DND-41 (cell line): ENCODE data around the gene VANGL1.

ENCODE experiments used
- CTCF ChIP-seq: IDR thresholded peaks from 2 replicates; pipeline ENCODE4 v1.5.1; 2012; ENCODE audit warnings: borderline replicate concordance, low read length, moderate library complexity, mild to moderate bottlenecking; ENCODE audit not compliant: poor library complexity, severe bottlenecking; ENCODE audit errors: extremely low read depth
- EZH2 ChIP-seq: IDR thresholded peaks from 3 replicates; pipeline ENCODE4 v1.6.1; 2012; ENCODE audit warnings: borderline replicate concordance, low read depth, mild to moderate bottlenecking, moderate library complexity, low read length, inconsistent platforms; ENCODE audit not compliant: severe bottlenecking

DNA sequence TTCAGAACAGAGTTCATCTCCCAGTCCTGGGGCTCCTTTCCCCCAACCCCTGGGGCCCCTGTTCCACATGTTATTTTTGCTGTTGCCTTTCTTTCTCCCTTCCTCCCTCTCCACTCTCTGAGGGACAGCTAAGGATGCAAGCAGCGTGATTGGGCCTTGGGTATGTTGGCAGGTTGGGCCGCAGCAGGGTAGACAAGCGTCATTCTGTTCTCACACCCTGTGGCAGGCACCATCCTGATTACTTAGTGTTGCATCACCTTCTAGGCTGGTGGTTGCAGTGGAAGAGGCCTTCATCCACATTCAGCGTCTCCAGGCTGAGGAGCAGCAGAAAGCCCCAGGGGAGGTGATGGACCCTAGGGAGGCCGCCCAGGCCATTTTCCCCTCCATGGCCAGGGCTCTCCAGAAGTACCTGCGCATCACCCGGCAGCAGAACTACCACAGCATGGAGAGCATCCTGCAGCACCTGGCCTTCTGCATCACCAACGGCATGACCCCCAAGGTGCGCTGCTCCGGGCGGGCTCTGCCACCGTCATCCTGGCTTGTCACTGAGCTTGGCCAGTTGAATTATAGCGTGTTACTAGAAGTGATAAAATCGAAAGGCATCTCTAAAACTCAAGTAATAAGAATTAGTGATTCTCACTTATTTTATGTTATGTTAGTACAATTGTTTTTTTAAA is 43.4 kb downstream of the VANGL1 start:
- TF ChIP-seq CTCF (no peak), EZH2 (no peak)
